C4-2B (cell line): ENCODE data around the gene GRIP1.

Source experiments
- ZFX ChIP-seq: fragments of 450-650 bp; IDR thresholded peaks from 2 replicates; pipeline ENCODE4 v1.6.1; 2017
- TF ChIP-seq, protein P1 (sequence below): fragments of 450-650 bp; conservative IDR thresholded peaks from 2 replicates; pipeline ENCODE4 v1.5.1; 2017; ENCODE audit warnings: mild to moderate bottlenecking

DNA sequence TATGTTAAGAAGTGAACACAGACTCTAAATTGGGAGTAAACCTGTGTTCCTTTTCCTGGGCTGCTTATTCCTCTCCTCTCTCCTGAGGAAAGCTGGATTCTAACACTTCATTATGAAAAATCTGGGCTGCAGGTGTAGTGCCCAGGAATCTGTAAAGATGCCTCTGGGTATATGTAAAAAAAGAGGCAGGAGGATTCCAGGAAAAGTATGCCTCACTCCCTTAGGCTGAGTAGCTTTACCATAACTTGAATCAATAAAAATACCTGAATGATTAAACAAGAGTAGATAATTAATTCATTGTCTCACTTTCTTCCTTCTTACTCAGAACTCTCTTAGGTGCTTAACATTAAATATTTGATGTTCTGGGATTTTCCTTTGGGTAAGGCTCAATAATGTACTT is 185.1 kb downstream of the GRIP1 start:
- TF ChIP-seq, protein P1, sequence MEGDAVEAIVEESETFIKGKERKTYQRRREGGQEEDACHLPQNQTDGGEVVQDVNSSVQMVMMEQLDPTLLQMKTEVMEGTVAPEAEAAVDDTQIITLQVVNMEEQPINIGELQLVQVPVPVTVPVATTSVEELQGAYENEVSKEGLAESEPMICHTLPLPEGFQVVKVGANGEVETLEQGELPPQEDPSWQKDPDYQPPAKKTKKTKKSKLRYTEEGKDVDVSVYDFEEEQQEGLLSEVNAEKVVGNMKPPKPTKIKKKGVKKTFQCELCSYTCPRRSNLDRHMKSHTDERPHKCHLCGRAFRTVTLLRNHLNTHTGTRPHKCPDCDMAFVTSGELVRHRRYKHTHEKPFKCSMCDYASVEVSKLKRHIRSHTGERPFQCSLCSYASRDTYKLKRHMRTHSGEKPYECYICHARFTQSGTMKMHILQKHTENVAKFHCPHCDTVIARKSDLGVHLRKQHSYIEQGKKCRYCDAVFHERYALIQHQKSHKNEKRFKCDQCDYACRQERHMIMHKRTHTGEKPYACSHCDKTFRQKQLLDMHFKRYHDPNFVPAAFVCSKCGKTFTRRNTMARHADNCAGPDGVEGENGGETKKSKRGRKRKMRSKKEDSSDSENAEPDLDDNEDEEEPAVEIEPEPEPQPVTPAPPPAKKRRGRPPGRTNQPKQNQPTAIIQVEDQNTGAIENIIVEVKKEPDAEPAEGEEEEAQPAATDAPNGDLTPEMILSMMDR, result no peak
- no peak for TF ChIP-seq ZFX
